Body of pancreas (tissue), 4 donors: ENCODE results near the gene DUS1L.

Source experiments
- POLR2A ChIP-seq, 3 donors: fragments of 450-650 bp; IDR thresholded peaks; one replicate each; pipeline ENCODE4 v1.6.1; 2016; ENCODE audit warnings: antibody characterized with exemption in 3 of 3, mild to moderate bottlenecking in 2 of 3
- TF ChIP-seq, protein P1 (sequence below), 7 experiments: fragments of 450-650 bp in 4 of 7; fragments of 200-600 bp in 3 of 7; sonication (generic) in 3 of 7; IDR thresholded peaks; one replicate each; pipeline ENCODE4 v1.5.1; 2016 to 2019; ENCODE audit warnings: antibody characterized with exemption in 7 of 7

DNA sequence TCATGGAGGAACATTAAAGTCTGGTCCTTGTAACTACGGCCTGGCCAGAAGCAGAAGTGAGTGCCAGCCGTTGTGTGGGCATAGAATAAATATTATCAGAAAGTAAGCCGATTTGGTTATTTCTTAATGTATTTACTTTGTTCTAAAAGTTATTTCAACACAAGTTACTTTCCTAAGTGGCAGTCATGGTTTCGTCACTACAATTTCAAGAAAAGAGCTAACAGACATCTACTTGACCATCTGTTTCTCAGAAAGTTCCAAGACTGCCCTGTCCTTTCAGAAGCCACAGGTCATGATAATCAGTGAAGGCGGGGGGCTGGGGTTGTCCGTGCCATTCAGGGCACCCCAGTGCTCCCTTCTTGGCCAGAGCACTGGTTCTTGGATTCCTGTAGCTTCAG, 47.3 kb upstream of the DUS1L start:
- TF ChIP-seq, protein P1, sequence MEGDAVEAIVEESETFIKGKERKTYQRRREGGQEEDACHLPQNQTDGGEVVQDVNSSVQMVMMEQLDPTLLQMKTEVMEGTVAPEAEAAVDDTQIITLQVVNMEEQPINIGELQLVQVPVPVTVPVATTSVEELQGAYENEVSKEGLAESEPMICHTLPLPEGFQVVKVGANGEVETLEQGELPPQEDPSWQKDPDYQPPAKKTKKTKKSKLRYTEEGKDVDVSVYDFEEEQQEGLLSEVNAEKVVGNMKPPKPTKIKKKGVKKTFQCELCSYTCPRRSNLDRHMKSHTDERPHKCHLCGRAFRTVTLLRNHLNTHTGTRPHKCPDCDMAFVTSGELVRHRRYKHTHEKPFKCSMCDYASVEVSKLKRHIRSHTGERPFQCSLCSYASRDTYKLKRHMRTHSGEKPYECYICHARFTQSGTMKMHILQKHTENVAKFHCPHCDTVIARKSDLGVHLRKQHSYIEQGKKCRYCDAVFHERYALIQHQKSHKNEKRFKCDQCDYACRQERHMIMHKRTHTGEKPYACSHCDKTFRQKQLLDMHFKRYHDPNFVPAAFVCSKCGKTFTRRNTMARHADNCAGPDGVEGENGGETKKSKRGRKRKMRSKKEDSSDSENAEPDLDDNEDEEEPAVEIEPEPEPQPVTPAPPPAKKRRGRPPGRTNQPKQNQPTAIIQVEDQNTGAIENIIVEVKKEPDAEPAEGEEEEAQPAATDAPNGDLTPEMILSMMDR (IDR thresholded peaks at IDR 0.05): no peak
- no peak for TF ChIP-seq POLR2A (IDR thresholded peaks at IDR 0.05)
